DOHH2 (cell line): ENCODE measurements around the gene GET4.

Experiments
- CTCF ChIP-seq: fragments of 200-600 bp; sonication (generic); IDR thresholded peaks from one replicate; pipeline ENCODE4 v1.5.1; 2014; ENCODE audit warnings: antibody characterized with exemption, mild to moderate bottlenecking, low read depth, low read length; ENCODE audit not compliant: poor library complexity, severe bottlenecking
- EZH2phosphoT487 ChIP-seq: fragments of 200-600 bp; sonication (generic); IDR thresholded peaks from 2 replicates; pipeline ENCODE4 v1.6.1; 2017; ENCODE audit warnings: borderline replicate concordance, mild to moderate bottlenecking, antibody characterized with exemption, low read length, moderate library complexity, mixed read lengths

- TF ChIP-seq CTCF (no peak), EZH2phosphoT487 (no peak)
Measured at GRCh38 chr7:849781-850180, 26.6 kb upstream of the GET4 start.
